Keratinocyte (primary cell): ENCODE measurements around the gene RASGRP3.

Source experiments
- CTCF ChIP-seq, 3 experiments: IDR thresholded peaks in 1 of 3; conservative IDR thresholded peaks in 1 of 3; optimal IDR thresholded peaks in 1 of 3; 2 replicates in 2 of 3; 3 replicates in 1 of 3; pipeline versions ENCODE3 to v1.5.1; 2011; ENCODE audit warnings: low read length in 3 of 3, mild to moderate bottlenecking in 3 of 3, moderate library complexity in 2 of 3, control low read depth in 1 of 3, inconsistent platforms in 1 of 3; ENCODE audit not compliant: insufficient read depth in 2 of 3; ENCODE audit errors: extremely low read depth in 1 of 3
- EZH2 ChIP-seq: IDR thresholded peaks from one replicate; pipeline ENCODE4 v1.6.1; 2012; ENCODE audit warnings: inconsistent platforms, mild to moderate bottlenecking, low read length, moderate library complexity

- TF ChIP-seq CTCF (optimal IDR thresholded peaks at IDR 0.05 in 1 of 3, IDR thresholded peaks at IDR 0.05 in 1 of 3, conservative IDR thresholded peaks at IDR 0.05 in 1 of 3; ENCODE audit: extremely low read depth in 1 of 3, insufficient read depth in 2 of 3, low read length in 3 of 3) (no peak), EZH2 (no peak)
These were observed 40.9 kb upstream of the RASGRP3 start for GRCh38 chr2:33435518-33435917.
